Left kidney (tissue), 2 donors: ENCODE measurements around the gene GZMA. TPM values are rescaled to one million over a fixed set of nuclear protein-coding genes. Genes with fewer than 3 reads are reported as not detected.

Source experiments
- DNase-seq: peaks from one replicate; pipeline ENCODE4 v3.0.0-alpha.2; 2013
- polyA plus RNA-seq: library from polyadenylated mRNA; unstranded; fragments of 120-200 nt; gene quantifications from one replicate; pipeline ENCODE4 v1.2.1, GENCODE V29; 2013; ENCODE audit not compliant: insufficient read length

The GZMA gene
- polyA plus RNA-seq, 1 donor = 0.37 TPM

DNA sequence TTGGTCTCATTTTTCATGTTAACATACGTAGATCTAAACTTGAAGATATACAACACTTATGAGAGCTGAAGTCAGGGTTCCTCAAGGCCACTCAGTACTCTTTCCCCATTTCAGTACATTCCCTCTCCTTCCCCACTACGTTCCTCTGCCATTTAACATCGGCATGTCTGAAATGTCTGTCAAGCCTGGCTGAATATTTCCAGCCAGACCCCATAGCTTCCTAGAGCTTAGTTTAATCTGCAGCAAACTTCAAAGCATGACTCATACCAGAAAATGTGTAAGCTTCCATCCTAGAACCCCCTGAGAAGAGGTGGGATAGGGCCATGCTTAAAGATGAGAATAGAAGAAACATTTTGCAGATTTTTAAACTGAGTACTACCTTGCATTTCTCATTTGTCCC is 6.2 kb downstream of the GZMA start:
- DNase-seq = no peak

DNA sequence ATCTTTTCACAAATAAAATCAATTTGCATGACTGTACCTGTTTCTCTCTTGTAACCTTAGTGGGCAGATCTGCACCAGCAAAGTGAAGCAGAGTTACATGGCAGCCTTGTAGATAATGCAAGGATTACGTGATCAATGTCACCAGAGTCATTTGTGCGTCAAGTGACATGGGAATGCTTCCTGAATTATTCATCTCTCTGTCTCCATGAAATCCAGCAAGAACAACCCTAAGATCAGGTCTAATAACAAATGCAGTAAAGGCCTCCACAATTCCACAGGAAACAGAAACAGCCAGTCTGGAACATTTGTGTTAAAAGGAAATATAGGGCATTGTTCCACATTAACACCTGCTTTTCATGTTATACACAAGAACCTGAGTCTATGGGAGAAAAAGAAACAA is 7.8 kb downstream of the GZMA start:
- DNase-seq = no peak

DNA sequence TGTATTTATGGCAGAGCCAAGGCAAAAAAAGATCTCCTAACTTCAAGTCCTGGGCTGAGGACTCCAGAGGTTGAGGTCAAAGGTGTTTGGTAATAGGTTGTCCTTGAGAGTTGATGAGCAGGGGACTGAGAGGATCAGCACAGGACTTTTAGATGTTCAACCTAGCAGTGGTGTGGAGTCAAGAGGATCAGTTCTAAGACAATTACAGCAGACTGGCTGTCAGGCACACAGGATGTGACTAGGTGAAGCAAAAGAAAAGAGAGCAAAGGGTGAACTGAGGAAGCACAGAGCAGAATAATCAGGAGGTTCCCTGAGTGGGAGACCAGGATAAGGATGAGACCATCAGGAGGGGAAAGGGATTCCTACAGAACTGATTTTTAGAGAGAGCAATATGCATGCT is 10.9 kb downstream of the GZMA start:
- no peak for DNase-seq

DNA sequence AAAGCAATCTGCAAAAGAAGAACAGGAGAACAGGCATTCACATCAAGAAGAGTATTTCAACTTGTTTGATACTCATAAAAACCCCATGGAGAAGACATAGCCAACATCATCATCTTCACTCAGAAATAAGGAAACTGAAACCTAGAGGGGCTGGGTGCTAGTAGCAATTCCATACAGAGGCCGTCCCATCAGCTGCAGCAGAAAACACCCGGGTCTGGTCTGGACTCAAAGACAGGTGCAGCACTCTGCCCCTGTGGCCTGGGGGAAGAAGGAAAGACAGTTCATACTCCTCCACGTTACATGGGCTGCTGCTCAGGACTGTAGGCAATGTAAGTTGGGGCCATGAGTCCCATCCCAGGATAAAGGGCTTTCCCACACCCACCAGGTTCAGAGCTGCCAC is 11.6 kb downstream of the GZMA start:
- DNase-seq = no peak

DNA sequence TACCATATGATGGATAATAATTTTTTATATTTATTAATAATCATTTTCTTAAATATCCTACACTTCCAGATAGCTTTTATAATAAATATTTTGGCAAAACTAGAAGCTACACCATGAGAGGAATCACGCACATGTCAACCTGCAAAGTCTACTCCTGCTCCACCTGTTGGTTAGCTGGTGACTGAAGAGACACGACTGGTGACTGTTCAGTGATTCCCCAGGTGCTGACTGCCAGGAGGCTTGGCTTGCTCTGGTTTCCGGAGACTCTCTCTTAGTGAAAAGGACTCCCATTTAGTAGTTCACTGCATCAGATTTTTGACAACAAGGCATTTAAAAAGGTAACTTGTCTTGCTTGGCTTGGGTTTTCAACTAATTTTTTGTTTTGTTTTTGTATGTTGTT is 20.9 kb downstream of the GZMA start:
- DNase-seq = no peak

DNA sequence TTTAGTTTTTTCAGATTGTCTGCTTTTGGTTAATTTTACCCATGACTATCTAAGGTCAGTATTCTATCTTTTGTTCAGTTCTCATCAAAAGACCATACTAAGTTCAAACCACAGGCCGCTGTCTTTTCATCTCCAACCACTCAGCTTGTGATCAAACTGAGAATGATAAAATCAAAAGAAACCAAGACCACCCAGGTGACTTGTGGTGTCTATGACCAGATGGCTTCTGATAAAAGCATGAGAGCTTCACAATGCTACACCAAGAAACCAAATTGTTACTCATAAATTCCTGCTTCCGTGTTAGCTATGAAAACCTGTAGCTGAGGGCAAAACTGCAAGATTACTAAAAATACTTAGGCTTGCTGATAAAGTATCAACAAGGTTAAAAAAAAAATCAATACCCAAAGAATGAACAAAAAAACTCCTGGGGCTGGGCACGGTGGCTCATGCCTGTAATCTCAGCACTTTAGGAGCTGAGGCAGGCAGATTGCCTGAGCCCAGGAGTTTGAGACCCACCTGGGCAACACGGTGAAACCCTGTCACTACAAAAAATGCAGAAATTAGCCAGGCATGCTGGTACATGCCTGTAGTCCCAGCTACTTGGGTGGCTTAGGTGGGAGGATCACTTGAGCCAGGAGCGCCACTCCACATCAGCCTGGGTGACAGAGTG is 31.7 kb downstream of the GZMA start:
- DNase-seq = no peak

DNA sequence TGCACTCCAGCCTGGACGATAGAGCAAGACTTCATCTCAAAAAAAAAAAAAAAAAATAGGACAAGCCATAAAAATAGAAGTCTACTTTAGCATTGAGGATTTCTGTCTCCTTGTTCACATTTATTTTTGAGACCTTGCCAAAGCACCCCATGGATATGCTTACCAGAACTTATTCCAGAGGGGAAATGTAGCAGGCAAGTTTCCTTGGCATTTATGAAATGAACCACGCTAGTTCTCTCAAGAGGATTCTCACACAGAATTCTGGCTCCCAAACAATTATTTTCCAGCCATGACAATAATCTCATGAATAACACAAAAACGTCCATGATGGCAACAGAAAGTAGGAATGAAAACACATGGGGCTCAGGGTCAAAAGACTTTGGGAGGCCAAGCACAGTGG is 34.1 kb downstream of the GZMA start:
- no peak for DNase-seq

DNA sequence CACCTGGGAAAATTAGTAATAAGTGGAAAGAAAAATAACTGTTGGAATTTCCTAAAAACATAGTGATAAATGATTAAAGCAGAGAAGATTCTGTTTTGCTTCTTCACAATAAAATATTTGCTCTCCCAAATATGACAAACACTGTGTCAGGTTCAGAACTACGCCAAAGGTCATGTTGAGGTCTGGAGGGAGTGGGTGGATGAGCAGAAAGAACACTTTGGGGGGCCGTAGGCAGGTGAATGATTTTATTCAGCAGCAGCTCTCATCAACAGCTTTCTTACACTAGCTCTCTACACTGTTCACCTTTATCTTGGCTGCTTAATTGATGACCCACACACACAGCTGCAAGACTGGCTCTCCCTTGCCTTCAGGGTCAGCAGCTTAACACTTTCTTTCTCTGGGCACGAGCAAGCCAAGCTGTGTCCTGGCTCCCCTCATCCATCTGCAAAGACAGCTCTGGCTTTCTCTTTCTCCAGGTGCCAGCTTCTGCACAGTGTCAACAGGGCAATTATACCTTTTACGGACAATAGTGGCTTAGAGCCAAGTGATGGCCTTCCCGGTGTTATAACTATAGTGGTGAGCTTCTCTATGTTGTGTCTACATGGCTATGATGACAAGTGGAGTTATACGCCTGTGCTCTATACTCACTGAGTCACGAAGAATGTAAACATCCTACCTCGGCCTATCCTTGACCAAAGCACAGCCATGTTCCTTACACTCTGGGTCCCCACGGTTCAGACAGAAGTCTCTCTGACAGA is 38.6 kb downstream of the GZMA start:
- no peak for DNase-seq

DNA sequence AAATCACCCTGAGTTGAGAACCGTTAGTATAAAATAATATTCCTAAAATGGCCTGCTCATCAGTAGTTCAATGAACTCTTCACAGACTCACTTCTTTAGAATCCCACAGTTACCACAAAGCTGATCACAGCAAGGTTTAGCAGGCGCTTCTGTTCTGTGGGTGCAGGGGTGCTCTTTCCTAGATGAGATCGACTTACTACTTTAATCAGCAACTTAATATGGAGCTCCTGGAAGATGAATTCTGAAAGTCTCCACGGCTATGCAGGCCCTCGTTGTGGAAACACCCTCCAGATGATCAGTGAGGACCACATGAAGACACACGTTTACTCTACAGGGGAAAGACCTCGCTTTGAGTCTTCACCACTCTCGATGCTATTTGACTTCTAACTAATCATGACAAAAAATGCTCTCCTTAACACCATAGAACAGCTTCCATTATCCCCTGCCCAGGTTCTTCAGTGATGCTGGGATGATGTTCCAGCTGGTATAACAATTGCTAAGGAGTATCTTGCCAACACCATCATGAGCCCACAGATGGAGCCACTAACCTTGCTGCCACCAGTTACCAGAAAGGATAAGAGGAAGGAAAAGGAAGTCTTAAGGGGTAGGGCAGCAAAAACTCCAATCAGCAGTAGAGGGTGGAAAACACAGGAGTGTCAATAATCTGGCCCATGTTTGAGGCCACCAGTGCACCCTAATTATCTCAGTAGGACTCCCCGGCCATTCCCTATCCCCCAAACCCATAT is 39.7 kb downstream of the GZMA start:
- no peak for DNase-seq

DNA sequence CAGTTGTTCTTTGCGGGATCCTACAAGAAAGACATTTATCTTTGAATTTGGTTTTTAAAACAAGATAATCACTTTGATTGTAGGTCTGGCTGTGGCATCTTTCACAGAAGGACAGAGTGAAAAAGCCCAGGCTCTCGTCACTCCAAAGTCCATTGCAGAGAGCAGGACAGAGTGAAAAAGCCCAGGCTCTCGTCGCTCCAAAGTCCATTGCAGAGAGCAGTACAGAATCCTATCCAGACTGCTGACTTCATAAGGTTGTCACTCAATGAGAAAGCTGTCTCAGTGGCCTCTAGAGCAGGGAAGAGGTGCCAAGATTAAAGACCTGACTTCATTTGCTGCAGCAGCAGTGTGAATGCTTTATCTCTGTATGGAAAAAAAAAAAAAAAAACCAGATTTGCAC is 41.2 kb downstream of the GZMA start:
- DNase-seq = no peak

DNA sequence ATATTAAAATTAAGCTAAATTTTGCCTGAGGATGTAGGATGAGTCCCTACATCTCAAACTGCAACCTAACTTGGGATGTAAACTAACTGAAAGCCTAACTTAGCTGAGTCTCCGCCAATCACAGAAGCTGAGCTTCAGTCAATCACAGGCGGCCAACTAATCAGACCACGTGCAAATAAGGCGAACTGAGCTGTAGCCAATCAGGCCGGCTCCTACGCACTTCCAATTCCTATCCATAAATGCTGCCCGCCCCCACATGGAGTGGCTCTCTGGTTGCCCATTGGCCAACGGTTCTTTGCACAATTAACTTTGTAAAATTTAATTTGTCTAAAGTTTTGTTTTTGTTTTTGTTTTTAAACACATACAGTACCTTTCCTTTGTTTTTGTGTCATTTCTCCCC is 43.6 kb downstream of the GZMA start:
- DNase-seq = no peak

DNA sequence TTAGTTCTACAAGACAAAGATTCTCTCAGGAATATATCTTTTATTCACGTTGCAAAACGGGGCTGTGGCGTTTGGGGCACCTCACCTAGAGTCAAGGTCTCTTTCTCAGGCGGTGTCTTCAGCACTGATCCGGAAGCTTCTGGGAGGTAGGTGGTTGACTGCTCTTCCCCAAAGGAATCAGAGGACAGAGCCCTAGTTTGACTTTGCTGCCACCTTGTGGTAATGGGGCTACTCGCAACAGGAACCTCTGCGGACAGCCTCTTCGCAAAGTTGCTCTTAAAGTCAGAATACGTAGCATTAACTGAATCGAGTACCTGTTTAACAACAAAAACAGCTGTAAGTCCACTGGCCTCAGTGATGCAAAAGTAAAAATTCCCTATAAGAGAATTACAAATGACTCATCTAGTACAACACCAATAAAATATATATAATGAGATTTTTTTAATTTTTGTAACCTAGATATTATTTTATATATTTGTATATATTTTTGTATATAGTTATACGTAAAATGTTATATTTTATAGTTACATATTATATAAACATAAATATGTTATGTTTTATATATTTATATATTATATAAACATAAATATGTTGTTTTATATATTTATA is 44.2 kb downstream of the GZMA start:
- peak; percentile 88 for DNase-seq

DNA sequence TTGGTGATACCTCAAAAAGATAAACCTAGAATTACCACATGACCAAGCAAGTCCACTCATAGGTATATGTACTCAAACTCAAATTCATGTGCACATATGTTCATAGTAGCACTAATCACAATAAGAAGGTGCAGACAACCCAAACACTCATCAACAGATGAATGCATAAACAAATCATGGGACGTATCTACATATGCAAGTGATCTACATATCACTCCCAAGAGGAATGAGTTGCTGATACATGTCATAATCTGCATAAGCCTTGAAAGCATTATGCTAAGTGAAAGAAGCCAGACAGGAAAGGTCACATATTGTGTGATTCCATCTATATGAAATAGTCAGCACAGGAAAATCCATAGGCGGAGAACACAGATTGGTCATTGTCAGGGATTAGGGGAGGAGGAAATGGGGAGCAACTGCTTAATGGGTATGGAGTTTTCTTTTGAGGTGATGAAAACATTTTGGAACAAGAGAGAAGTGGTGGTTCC is 46.9 kb downstream of the GZMA start:
- no peak for DNase-seq

DNA sequence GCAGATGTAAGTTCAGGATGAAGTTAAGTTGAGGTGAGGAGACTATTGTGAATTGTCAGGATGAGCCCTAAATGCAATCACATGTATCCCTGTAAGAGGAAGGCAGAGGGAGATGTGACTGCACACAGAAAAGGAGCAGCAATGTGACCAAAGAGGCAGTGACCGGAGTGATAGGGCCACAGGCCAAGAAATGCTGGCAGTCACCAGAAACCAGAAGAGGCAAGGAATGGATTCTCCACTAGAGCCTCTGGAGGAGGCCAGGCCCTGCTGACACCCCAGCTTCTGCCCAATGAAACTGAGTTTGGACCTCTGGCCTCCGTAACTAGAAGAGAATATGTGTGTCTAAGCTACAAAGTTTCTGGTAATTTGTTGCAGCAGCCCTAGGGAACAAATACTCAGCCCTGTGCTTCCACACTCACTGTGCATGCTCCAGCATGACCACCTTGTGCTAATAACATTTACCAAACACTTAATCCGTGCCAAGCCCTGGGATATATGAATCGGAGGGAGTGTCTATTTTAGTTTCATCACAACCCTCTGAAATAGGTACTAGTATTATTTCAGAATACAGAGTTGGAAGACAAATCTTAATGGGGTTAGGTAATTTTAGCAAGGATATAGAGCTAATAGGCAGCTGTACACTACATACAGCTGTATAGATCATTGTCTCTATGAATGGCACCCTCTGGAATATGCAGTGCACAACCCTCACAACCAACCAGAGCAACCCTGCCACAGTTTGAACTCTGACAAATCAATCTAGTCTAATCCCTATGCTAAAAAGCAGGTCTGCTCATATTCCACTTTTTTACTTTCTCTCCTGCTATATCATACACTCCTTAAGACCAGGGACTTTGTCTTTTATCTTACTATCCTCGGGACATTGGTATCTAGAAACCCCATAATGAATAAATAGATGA is 49.7 kb downstream of the GZMA start:
- DNase-seq = no peak

DNA sequence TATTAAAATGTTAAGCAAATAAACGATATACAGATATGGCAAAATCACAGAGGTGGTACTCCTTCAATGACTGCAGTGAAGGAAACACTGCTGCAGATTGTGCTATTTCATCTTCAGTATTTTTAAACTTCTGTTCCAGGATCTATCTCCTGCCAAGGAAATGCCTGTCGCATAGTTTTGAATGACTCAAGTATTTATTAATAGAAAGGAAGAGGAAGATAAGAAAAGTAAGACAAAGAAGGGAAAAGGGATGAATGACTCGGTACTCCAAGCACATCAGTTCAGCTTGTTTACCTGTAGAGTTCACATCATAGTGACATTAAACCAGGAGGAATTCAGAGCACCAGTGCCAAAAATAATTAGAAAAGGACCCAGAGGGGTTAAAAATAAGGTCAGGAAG is 52.4 kb downstream of the GZMA start:
- no peak for DNase-seq

Other genes starting within 250 kb of the GZMA start
- 8.8 TPM for gene ESM1, start 117.1 kb upstream of the GZMA start, polyA plus RNA-seq
- 0.15 TPM for gene GZMK, start 78.4 kb upstream of the GZMA start, polyA plus RNA-seq
- gene GPX8, start 57.5 kb downstream of the GZMA start, polyA plus RNA-seq = 90.2 TPM
- gene CDC20B, start 70.5 kb downstream of the GZMA start, polyA plus RNA-seq = 0.62 TPM
- 0.71 TPM for gene MCIDAS, start 124.7 kb downstream of the GZMA start, polyA plus RNA-seq
- gene CCNO, start 131.0 kb downstream of the GZMA start, polyA plus RNA-seq = 6.5 TPM
- gene DHX29, start 205.0 kb downstream of the GZMA start, polyA plus RNA-seq = 47.6 TPM
- 110 TPM for gene MTREX, start 205.3 kb downstream of the GZMA start, polyA plus RNA-seq